ENCODE results near the gene CHMP2A.
"Not testable (repeated sequence)": the region's sequence is repeated elsewhere in the genome, so short reads cannot be mapped to it uniquely, and the experiment has no call there.

Gene CHMP2A

DNA sequence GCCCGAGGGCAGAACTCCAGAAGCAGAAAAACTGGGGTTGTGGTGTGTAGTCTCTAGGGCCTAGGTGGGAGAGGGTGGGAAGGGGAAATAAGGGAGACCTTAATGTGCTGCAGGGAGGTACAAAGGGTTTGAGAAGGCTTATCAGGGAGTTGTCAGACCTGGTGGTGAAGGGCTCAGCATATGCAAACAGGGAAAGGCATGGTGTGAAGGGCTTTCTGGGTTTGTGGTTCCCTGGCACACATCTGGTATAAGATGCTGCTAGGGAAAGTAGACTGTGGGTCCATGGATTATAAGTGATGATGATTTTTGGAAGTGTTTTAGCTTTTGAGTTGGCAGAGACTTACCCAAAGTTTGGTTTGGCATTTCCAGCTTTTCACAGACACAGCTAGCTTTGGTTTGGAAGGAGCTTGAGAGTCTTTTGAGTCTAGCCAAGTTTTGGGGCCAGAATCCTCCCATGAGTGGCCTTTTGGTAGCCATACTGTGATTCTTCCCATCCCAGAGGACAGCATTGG is 8.8 kb downstream of the CHMP2A start:
- in situ Hi-C loops (cut with HindIII; ENCODE audit: low pct_ligation_motif_present, low sequenced_read_pairs) = no loop called here
- H3K27me3 ChIP-seq (replicated peaks) = no peaks in the 10 kb centered on the region
- no peak overlapping the region for H3K27ac ChIP-seq
- H3K36me3 ChIP-seq (replicated peaks) = peaks cover 39% of the 10 kb centered on the region
- TF ChIP-seq, protein P1, sequence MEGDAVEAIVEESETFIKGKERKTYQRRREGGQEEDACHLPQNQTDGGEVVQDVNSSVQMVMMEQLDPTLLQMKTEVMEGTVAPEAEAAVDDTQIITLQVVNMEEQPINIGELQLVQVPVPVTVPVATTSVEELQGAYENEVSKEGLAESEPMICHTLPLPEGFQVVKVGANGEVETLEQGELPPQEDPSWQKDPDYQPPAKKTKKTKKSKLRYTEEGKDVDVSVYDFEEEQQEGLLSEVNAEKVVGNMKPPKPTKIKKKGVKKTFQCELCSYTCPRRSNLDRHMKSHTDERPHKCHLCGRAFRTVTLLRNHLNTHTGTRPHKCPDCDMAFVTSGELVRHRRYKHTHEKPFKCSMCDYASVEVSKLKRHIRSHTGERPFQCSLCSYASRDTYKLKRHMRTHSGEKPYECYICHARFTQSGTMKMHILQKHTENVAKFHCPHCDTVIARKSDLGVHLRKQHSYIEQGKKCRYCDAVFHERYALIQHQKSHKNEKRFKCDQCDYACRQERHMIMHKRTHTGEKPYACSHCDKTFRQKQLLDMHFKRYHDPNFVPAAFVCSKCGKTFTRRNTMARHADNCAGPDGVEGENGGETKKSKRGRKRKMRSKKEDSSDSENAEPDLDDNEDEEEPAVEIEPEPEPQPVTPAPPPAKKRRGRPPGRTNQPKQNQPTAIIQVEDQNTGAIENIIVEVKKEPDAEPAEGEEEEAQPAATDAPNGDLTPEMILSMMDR (IDR thresholded peaks at IDR 0.05; ENCODE audit: low read depth, low read length, missing control alignments) = no peak
- DNase-seq = no peak
- peak overlapping the region; percentile 88 for H3K4me3 ChIP-seq (ENCODE audit: low read depth, low read length)

DNA sequence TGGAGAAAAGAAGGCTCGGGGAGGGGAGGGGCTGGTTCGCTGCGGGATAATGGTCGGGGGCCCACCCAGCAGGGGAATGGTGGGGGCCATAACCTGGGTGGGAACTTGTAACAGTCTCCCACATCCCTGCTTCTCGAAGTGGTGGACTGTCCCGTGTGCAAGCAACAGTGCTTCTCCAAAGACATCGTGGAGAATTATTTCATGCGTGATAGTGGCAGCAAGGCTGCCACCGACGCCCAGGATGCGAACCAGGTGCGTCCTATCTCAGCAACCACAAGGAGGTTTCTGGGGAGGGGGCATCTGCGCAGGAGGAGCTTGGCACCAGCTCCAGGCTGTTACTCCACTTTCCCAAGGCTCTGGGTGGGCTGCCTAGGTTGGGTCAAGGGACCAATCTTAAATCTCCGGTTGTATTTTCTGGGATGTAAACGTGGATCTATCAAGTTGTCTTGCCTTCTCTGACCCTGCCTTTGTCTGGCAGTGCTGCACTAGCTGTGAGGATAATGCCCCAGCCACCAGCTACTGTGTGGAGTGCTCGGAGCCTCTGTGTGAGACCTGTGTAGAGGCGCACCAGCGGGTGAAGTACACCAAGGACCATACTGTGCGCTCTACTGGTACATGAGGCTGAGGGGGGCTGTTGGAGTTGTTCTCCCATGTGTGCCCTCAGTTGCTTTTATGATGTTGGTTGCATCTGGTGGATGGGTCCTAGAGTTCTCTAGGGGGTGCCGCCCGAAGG is 9.5 kb downstream of the CHMP2A start:
- TF ChIP-seq, protein P1 (IDR thresholded peaks at IDR 0.05; ENCODE audit: low read depth, low read length, missing control alignments) = no peak
- DNase-seq = no peak
- Histone ChIP-seq H3K4me3 (ENCODE audit: low read depth, low read length) (peak overlapping the region; percentile 88), H3K36me3 (replicated peaks) (peaks cover 32% of the 10 kb centered on the region), H3K27ac (peak overlapping the region; percentile 85), H3K27me3 (replicated peaks) (no peaks in the 10 kb centered on the region)
- in situ Hi-C loops (cut with HindIII; ENCODE audit: low pct_ligation_motif_present, low sequenced_read_pairs) = no loop called here

- no peak for DNase-seq
- H3K4me3 ChIP-seq (ENCODE audit: low read depth, low read length) = peak overlapping the region; percentile 88
- H3K36me3 ChIP-seq (replicated peaks) = peaks cover 25% of the 10 kb centered on the region
- peak overlapping the region; percentile 85 for H3K27ac ChIP-seq
- TF ChIP-seq, protein P1 (IDR thresholded peaks at IDR 0.05; ENCODE audit: low read depth, low read length, missing control alignments) = no peak
- in situ Hi-C loops (cut with HindIII; ENCODE audit: low pct_ligation_motif_present, low sequenced_read_pairs) = no loop called here
- no peaks in the 10 kb centered on the region for H3K27me3 ChIP-seq (replicated peaks)
These were observed 10.2 kb downstream of the CHMP2A start for GRCh38 chr19:58544591-58545285.

DNA sequence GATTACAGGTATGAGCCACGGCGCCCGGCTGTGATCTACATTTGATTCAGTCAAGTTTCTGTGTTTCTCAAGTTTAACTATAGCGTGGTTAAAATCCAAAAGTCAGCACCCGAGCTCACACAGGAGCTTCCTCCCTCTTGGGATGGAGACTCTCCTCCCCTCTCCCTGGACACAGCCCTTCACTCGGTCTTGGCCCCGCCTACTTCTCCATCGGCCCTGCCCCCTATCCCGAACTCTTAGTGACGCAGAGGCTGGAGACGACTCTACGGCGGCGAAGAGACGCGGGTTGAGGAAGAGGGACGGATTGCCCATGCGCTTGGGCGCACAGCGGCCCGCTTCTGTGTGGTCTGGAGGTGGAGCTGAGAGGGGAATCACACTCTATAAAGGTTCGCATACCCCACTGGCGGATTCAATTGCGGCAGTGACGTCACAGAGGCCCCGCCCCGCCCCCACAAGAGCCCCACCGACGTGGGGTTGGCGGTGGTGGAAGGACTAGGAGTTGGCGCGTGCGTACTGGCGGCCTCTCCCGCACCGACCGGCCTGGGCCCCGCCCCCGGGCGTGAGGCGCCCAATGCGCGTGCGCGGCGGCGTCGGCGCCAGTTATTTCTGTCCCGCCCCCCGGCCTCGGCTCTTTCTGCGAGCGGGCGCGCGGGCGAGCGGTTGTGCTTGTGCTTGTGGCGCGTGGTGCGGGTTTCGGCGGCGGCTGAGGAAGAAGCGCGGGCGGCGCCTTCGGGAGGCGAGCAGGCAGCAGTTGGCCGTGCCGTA is 10.9 kb downstream of the CHMP2A start, which contains the start of gene TRIM28:
TSS of gene TRIM28 (plus strand) at position 239 of the 765 bp plus-strand sequence. CDS start 694 bp downstream, outside the sequence.
- Histone ChIP-seq H3K4me3 (ENCODE audit: low read depth, low read length) (peak within 1 kb of the TSS; percentile 88), H3K27me3 (replicated peaks) (no peaks in the 10 kb centered on the region), H3K27ac (peak within 1 kb of the TSS; percentile 85), H3K36me3 (replicated peaks) (peaks cover 18% of the 10 kb centered on the region)
- DNase-seq = peak; percentile 98
- TF ChIP-seq, protein P1 (IDR thresholded peaks at IDR 0.05; ENCODE audit: low read depth, low read length, missing control alignments) = no peak
- in situ Hi-C loops (cut with HindIII; ENCODE audit: low pct_ligation_motif_present, low sequenced_read_pairs) = no loop called here

DNA sequence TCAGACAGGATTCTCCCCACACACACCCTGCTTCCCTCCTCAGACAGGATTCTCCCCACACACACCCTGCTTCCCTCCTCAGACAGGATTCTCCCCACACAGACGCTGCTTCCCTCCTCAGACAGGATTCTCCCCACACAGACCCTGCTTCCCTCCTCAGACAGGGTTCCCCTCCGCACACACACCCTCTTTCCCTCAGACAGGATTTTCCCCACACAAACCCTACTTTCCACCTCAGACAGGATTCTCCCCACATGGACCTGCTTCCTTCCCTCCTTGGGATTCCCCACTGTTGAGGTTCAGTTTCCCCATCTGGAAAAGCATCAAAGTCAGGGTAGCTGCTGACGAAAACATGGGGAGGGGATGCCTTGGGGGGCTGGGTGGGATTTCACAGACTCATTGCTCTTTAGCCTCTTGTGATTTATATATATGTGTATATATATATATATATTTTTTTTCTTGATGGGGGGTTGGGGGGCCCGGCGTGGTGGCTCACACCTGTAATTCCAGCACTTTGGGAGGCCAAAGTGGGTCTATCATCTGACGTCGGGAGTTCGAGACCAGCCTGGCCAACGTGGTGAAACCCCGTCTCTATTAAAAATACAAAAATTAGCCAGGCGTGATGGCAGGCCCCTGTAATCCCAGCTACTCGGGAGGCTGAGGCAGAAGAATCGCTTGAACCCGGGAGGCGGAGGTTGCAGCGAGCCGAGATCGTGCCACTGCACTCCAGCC is 12.1 kb downstream of the CHMP2A start:
- H3K27me3 ChIP-seq (replicated peaks); H3K4me3 ChIP-seq (ENCODE audit: low read depth, low read length); H3K36me3 ChIP-seq (replicated peaks); DNase-seq; H3K27ac ChIP-seq; in situ Hi-C loops (cut with HindIII; ENCODE audit: low pct_ligation_motif_present, low sequenced_read_pairs): not testable (repeated sequence)

DNA sequence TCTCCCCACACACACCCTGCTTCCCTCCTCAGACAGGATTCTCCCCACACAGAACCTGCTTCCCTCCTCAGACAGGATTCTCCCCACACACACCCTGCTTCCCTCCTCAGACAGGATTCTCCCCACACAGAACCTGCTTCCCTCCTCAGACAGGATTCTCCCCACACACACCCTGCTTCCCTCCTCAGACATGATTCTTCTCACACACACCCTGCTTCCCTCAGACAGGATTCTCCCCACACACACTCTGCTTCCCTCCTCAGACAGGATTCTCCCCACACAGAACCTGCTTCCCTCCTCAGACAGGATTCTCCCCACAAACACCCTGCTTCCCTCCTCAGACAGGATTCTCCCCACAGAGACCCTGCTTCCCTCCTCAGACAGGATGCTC is 15.7 kb downstream of the CHMP2A start:
- H3K27me3 ChIP-seq (replicated peaks); H3K36me3 ChIP-seq (replicated peaks); DNase-seq; H3K4me3 ChIP-seq (ENCODE audit: low read depth, low read length); H3K27ac ChIP-seq; in situ Hi-C loops (cut with HindIII; ENCODE audit: low pct_ligation_motif_present, low sequenced_read_pairs): not testable (repeated sequence)

All from brain microvascular endothelial cell (primary cell).